GM20000 (cell line): ENCODE data around the gene TSPAN18.

Experiments used
- DNase-seq: peaks from one replicate; pipeline ENCODE4 v3.0.0; 2012; ENCODE audit warnings: low spot score
- TF ChIP-seq, protein P1 (sequence below): IDR thresholded peaks from 2 replicates; pipeline ENCODE4 v1.5.1; 2012; ENCODE audit warnings: mild to moderate bottlenecking, control low read depth; ENCODE audit errors: extremely low read depth, missing control alignments

The TSPAN18 gene

DNA sequence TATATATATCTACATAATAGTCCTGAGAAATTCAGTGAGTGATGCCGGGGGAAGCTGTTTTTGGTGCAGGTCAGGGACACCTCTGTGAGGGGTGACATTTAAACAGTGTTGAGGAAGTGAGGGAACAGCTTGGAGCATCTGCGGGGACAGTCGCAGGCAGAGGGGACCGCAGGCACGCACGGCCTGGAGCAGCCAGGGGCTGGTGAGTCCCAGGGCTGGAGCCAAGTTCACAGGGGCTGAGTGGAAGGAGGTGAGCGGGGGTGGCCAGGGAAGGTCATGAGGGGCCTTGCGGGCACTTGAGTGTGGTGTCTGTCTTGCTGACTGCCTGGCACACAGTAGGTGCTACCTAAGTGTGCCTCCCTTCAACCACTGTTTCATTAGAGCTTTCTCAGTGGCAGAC, 65.4 kb downstream of the TSPAN18 start:
- TF ChIP-seq, protein P1, sequence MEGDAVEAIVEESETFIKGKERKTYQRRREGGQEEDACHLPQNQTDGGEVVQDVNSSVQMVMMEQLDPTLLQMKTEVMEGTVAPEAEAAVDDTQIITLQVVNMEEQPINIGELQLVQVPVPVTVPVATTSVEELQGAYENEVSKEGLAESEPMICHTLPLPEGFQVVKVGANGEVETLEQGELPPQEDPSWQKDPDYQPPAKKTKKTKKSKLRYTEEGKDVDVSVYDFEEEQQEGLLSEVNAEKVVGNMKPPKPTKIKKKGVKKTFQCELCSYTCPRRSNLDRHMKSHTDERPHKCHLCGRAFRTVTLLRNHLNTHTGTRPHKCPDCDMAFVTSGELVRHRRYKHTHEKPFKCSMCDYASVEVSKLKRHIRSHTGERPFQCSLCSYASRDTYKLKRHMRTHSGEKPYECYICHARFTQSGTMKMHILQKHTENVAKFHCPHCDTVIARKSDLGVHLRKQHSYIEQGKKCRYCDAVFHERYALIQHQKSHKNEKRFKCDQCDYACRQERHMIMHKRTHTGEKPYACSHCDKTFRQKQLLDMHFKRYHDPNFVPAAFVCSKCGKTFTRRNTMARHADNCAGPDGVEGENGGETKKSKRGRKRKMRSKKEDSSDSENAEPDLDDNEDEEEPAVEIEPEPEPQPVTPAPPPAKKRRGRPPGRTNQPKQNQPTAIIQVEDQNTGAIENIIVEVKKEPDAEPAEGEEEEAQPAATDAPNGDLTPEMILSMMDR: no peak
- DNase-seq: no peak

DNA sequence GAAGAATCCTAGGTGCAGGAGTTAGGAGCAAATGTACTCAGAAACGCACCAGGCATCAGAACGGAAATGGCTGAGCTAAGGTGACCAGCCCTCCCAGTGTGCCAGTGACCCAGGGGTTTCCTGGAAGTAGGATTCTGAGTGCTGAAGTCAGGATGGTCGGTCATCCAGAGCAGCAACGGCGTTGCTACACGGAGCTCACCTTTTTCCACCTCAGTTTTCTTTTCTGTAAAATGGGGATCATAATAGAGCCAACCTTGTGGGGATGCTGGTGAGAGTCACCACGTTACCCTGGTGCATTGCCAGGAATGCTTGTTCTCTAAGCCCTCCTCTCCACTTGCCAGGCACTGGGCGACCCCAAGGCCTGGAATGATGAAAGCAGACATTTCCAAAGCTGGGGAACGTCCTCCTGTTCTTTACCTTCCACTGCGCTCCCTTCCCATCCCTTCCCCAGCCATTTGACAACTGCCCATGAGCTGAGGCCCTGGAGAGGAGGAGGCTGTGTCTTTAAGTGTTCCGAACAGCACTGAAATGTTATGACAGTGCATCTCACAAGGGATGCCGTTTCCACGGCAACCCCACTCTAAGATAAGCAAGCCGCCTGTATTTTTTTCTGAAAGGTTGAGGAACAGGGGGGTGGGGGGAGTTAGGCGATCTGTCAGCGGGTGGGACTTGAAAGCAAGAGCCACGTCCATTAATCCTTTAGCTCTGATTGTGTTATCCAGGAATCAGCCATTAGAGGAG, 66.8 kb downstream of the TSPAN18 start:
- no peak for DNase-seq
- TF ChIP-seq, protein P1: no peak

DNA sequence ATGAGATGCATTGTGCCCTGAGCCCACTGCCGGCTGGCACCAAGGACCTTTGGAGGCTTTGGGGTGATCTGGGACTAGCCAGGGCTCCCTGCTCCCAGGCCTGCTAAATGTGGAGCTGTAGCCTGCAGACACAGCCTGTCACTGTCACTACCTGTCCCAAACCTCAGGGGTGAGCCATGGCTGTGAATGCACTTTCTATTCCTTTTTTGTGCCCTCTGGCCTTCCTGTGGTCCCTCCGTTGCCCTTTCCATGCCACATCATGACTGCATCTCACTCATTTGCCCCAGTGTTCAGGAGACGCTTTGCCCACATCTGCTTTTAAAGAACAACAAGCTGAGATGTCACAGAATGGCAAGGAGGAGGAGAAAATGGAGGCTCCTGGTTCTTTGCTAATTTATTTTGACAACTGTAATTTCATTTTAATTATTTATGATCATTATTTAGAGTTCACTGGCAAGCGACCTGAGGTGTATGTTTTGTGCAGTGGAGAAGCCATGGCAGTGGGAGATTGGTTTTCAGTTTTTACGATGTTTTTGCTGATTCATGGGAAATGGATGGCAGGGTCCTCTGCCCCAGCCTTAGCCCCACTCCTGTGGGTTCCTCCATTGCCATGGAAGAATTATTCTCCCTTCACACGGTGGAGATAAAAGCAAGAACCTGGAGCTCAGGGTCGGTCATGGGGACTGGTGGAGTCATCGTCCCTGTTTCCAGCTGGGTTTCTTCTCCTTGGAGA, 69.2 kb downstream of the TSPAN18 start:
- DNase-seq: no peak
- TF ChIP-seq, protein P1: no peak

DNA sequence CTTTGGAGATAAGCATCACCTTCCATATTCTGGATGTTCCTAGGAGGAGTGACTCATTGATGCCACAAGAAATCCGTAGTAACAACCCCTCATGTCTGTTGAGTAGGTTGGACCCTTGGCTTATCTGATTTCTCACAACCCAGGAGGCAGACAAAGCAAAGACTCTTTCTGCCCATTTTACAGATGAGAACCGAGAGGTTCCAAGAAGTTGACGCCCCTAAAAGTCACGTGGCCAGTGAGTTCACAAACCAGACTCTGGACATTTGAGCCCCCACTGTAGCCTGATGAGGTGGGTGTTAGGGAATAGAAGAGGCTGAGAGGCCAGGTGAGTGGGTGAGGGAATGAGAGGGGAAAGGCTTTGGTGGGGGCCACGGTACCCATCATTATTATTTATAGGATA, 70.3 kb downstream of the TSPAN18 start:
- TF ChIP-seq, protein P1: no peak
- DNase-seq: no peak

DNA sequence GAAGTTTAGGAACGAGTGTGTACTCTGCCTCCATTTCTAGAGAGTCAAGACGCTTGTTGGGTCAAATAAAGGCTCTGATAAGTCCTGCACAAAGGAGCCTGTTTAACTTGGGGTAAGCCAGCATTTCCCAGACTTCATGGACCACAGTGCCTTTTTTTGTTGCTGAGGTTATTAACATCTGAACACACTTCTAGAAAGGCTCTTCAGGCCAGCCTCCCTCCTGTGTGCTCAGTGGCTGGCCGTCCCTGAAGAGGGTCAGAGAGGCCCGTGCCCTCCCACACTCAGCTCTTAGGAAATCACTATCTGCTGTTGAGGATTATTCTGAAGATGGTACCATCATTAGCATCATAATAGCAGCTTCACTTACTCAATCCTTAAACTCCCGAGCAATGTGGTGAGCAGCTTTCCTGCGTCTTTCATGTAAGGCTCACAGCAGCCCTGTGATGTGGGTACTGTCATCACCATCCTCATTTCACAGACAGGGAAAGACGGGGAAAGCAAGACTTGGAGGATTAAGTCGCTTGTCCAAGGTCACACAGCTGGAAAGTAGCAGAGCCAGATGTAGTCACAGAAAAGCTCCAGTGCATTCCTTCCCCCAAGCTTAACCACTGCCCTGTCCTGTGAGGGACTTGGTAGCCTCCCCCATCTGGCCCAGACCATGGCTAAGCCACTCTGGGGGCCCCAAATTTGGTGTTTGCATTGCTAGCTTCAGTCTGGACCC, 71.3 kb downstream of the TSPAN18 start:
- DNase-seq: no peak
- TF ChIP-seq, protein P1: no peak

DNA sequence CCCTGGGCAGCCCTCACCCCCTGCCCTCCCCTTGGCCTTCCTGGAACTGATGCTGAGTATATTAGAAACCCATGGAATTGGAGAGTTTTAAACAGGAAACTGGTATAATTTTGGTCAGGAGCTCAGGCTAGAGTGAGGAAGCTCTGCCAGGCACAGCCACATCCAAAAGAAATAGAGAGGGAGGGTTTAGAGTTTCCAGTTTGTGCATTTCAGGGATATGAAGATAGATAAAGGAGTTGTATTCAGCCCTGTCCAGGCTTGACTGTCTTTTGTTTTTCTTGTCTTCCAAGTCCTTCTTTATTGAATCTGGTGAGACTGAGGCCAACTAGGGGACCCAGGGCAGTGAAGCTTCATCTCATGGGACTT, 71.8 kb downstream of the TSPAN18 start:
- TF ChIP-seq, protein P1: no peak
- no peak for DNase-seq

DNA sequence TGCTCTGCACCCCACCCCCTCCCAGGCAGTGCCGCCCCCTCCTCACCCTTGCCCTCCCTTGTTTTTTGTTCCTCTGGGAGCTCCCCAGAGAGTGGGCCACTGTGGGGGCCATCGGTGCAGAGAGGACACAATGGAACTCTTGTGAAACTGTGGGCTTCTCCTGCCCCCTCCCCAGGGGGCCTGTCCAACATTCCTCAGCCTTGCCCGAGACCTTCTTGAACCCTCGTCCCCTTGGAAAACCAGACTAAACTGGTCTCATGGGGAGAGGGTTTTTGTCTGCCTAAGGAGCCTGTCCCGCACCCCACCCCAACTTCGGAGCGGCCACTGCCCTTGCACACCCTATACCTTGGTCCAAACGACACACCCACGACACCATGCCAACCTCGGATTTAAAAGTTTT, 72.2 kb downstream of the TSPAN18 start:
- TF ChIP-seq, protein P1: no peak
- DNase-seq: no peak
